Hepatocyte (in vitro differentiated cells): ENCODE results near the gene SLC22A13.

ENCODE experiments used
- EZH2 ChIP-seq: fragments of 200-600 bp; sonication (generic); IDR thresholded peaks from 2 replicates; pipeline ENCODE4 v1.6.1; 2016; ENCODE audit warnings: antibody characterized with exemption, mild to moderate bottlenecking, borderline replicate concordance
- EZH2phosphoT487 ChIP-seq: fragments of 200-600 bp; sonication (generic); IDR thresholded peaks from one replicate; pipeline ENCODE4 v1.6.1; 2018; ENCODE audit warnings: antibody characterized with exemption, mild to moderate bottlenecking, low read depth, moderate library complexity; ENCODE audit not compliant: unreplicated experiment, severe bottlenecking
- TF ChIP-seq, protein P1 (sequence below): fragments of 200-600 bp; sonication (generic); IDR thresholded peaks from 2 replicates; pipeline ENCODE4 v1.5.1; 2016; ENCODE audit warnings: antibody characterized with exemption, mild to moderate bottlenecking; ENCODE audit not compliant: poor library complexity

DNA sequence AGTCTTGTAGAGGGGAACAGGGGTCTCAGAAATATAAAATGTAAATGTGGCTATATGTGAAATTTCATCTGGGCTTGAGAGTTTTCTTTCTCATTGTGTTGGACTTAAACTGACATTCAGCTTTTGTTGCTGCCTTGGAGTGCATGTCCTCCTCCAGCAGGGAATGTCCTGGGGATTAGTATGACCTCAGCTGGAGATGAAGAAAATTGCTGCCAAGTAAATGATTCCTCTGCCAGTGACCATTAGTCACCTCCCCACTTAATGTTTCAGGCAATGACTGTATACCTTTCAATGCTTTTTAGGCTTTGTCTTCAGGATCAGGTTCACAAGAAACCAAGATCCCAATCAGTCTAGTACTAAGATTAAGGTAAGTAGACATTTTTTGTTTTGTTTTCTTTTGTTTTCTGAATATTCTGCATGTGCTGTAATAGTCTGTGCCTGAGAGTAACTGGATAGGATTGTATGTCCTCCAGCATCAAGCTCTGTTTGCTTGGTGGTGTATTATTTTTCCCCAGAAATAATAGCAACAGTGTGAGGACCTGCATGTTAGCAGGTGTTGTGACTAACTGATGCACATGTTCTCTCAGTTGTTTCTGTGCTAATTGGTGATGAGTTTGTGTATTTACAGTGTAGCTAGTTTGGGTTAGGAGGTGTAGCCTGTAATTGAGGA is 18.1 kb upstream of the SLC22A13 start:
- TF ChIP-seq, protein P1, sequence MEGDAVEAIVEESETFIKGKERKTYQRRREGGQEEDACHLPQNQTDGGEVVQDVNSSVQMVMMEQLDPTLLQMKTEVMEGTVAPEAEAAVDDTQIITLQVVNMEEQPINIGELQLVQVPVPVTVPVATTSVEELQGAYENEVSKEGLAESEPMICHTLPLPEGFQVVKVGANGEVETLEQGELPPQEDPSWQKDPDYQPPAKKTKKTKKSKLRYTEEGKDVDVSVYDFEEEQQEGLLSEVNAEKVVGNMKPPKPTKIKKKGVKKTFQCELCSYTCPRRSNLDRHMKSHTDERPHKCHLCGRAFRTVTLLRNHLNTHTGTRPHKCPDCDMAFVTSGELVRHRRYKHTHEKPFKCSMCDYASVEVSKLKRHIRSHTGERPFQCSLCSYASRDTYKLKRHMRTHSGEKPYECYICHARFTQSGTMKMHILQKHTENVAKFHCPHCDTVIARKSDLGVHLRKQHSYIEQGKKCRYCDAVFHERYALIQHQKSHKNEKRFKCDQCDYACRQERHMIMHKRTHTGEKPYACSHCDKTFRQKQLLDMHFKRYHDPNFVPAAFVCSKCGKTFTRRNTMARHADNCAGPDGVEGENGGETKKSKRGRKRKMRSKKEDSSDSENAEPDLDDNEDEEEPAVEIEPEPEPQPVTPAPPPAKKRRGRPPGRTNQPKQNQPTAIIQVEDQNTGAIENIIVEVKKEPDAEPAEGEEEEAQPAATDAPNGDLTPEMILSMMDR = peak; percentile 17
- TF ChIP-seq EZH2 (no peak), EZH2phosphoT487 (no peak)
